HCT116 (cell line): ENCODE data around the gene CSTF3. TPM values are rescaled to one million over a fixed set of nuclear protein-coding genes. Genes with fewer than 3 reads are reported as not detected.

ENCODE experiments used
- ATAC-seq: fragments of 200-7000 bp; cut with Tn5 transposase; 2 replicates; pipeline ENCODE4 v1.9.1; 2020; ENCODE audit warnings: mild to moderate bottlenecking, moderate library complexity
- BruUV-seq: library from RNA; stranded (reverse); fragments of 400-500 nt; replicated peaks from 2 replicates; lab custom pipeline; 2021; lab: Mats Ljungman, UMichigan
- CTCF ChIA-PET: fragments of 300-600 bp; sonication (Branson Sonifier 250); formaldehyde crosslinking; loops from one replicate; lab custom pipeline; 2021; ENCODE audit warnings: antibody characterized with exemption; lab: Charles Lee
- POLR2A ChIA-PET: fragments of 300-600, 350-600 bp; sonication (Branson Sonifier 250); formaldehyde crosslinking; loops from one replicate; lab custom pipeline; 2021; ENCODE audit warnings: antibody characterized with exemption; lab: Charles Lee
- RAD21 ChIA-PET, 2 experiments: fragments of 300-600 bp; sonication (Branson Sonifier 250); formaldehyde crosslinking; loops; one replicate each; lab custom pipeline; 2023; ENCODE audit warnings: low total read pairs in 2 of 2; ENCODE audit not compliant: uncharacterized antibody in 2 of 2, unreplicated experiment in 2 of 2, low non-redundant PET in 1 of 2; lab: Charles Lee
- DNase-seq: peaks from one replicate; pipeline ENCODE4 v3.0.0-alpha.2; 2010; ENCODE audit warnings: low read depth, low spot score
- H2AFZ ChIP-seq: fragments of 200-600 bp; shearing (Covaris generic), sonication (generic); 2 replicates; pipeline ENCODE4 v1.6.1; 2017; ENCODE audit warnings: low read depth, mixed run types, mixed read lengths, antibody characterized with exemption, low read length; ENCODE audit not compliant: poor library complexity, severe bottlenecking
- H3K27ac ChIP-seq: 2 replicates; pipeline ENCODE4 v1.5.1; 2012; ENCODE audit warnings: low read depth, low read length
- H3K27me3 ChIP-seq: fragments of 200-600 bp; sonication (generic); 2 replicates; pipeline ENCODE4 v1.6.1; 2016; ENCODE audit warnings: mixed run types, low read length, mixed read lengths; ENCODE audit not compliant: insufficient read depth
- H3K36me3 ChIP-seq, 2 experiments: fragments of 200-500 bp in 1 of 2; fragments of 200-600 bp in 1 of 2; sonication (Bioruptor generic) in 1 of 2; sonication (generic) in 1 of 2; 2 replicates each; pipeline versions ENCODE4 v1.5.1 to v1.6.1; 2014 to 2016; ENCODE audit warnings: low read length in 2 of 2, inconsistent platforms in 1 of 2, mixed read lengths in 1 of 2, mixed run types in 1 of 2; ENCODE audit not compliant: insufficient read depth in 2 of 2, control insufficient read depth in 1 of 2
- H3K4me1 ChIP-seq, 2 experiments: fragments of 200-600 bp in 1 of 2; sonication (generic) in 1 of 2; 2 replicates each; pipeline versions ENCODE4 v1.5.1 to v1.6.1; 2012 to 2017; ENCODE audit warnings: low read length in 2 of 2, inconsistent platforms in 1 of 2, mild to moderate bottlenecking in 1 of 2, mixed read lengths in 1 of 2, mixed run types in 1 of 2, moderate library complexity in 1 of 2; ENCODE audit not compliant: insufficient read depth in 2 of 2, control insufficient read depth in 1 of 2
- H3K4me2 ChIP-seq: fragments of 200-600 bp; sonication (generic); 2 replicates; pipeline ENCODE4 v1.6.1; 2017; ENCODE audit warnings: mixed run types, low read length, mixed read lengths
- H3K4me3 ChIP-seq, 2 experiments: fragments of 200-600 bp in 1 of 2; sonication (generic) in 1 of 2; replicated peaks in 1 of 2; 2 replicates each; pipeline ENCODE4 v1.5.1; 2011 to 2016; ENCODE audit warnings: low read length in 2 of 2, control low read depth in 1 of 2, low read depth in 1 of 2, mild to moderate bottlenecking in 1 of 2, mixed read lengths in 1 of 2, mixed run types in 1 of 2
- H3K79me2 ChIP-seq: fragments of 200-600 bp; sonication (generic); 2 replicates; pipeline ENCODE4 v1.6.1; 2017; ENCODE audit warnings: mild to moderate bottlenecking, mixed run types, low read length, moderate library complexity, mixed read lengths; ENCODE audit not compliant: insufficient read depth
- H3K9ac ChIP-seq: fragments of 200-600 bp; sonication (generic); 2 replicates; pipeline ENCODE4 v1.6.1; 2016; ENCODE audit warnings: low read length, mixed read lengths
- H3K9me2 ChIP-seq: fragments of 200-600 bp; sonication (generic), shearing (Covaris generic); 2 replicates; pipeline ENCODE4 v1.6.1; 2017; ENCODE audit warnings: mixed run types, mild to moderate bottlenecking, moderate library complexity; ENCODE audit not compliant: insufficient read depth
- H3K9me3 ChIP-seq, 2 experiments: fragments of 200-500 bp in 1 of 2; fragments of 200-600 bp in 1 of 2; sonication (Bioruptor generic) in 1 of 2; sonication (generic) in 1 of 2; 2 replicates each; pipeline ENCODE4 v1.6.1; 2014 to 2017; ENCODE audit warnings: low read length in 2 of 2, mixed read lengths in 2 of 2, inconsistent platforms in 1 of 2, low read depth in 1 of 2, mild to moderate bottlenecking in 1 of 2, mixed run types in 1 of 2, moderate library complexity in 1 of 2; ENCODE audit not compliant: control insufficient read depth in 1 of 2, insufficient read depth in 1 of 2
- H4K20me1 ChIP-seq: fragments of 200-600 bp; sonication (generic), shearing (Covaris generic); 2 replicates; pipeline ENCODE4 v1.6.1; 2017; ENCODE audit warnings: mixed run types, mild to moderate bottlenecking, moderate library complexity; ENCODE audit not compliant: insufficient read depth
- CBX3 ChIP-seq: IDR thresholded peaks from 2 replicates; pipeline ENCODE4 v1.6.1; 2012; ENCODE audit warnings: low read depth
- CEBPB ChIP-seq: IDR thresholded peaks from 2 replicates; pipeline ENCODE4 v1.6.1; 2012; ENCODE audit warnings: low read depth
- EGR1 ChIP-seq: IDR thresholded peaks from 2 replicates; pipeline ENCODE4 v1.6.1; 2012; ENCODE audit warnings: low read depth
- EZH2 ChIP-seq: fragments of 200-600 bp; sonication (generic); IDR thresholded peaks from 2 replicates; pipeline ENCODE4 v1.6.1; 2017; ENCODE audit warnings: antibody characterized with exemption, mixed run types
- EZH2phosphoT487 ChIP-seq: fragments of 200-600 bp; IDR thresholded peaks from 2 replicates; pipeline ENCODE4 v1.6.1; 2018; ENCODE audit warnings: antibody characterized with exemption, borderline replicate concordance
- JUND ChIP-seq: IDR thresholded peaks from 2 replicates; pipeline ENCODE4 v1.6.1; 2012
- MAX ChIP-seq: IDR thresholded peaks from 2 replicates; pipeline ENCODE4 v1.6.1; 2012
- POLR2A ChIP-seq: IDR thresholded peaks from 2 replicates; pipeline ENCODE4 v1.7.0; 2011; ENCODE audit warnings: borderline replicate concordance; ENCODE audit not compliant: insufficient read depth, insufficient read length; ENCODE audit errors: extremely low read depth
- POLR2AphosphoS5 ChIP-seq: IDR thresholded peaks from 2 replicates; pipeline ENCODE4 v1.6.1; 2011; ENCODE audit warnings: mild to moderate bottlenecking, low read depth, low read length, moderate library complexity
- RAD21 ChIP-seq: IDR thresholded peaks from 2 replicates; pipeline ENCODE4 v1.6.1; 2012; ENCODE audit warnings: low read depth, mild to moderate bottlenecking
- SP1 ChIP-seq: IDR thresholded peaks from 2 replicates; pipeline ENCODE4 v1.6.1; 2012; ENCODE audit warnings: low read depth
- SRF ChIP-seq: IDR thresholded peaks from 2 replicates; pipeline ENCODE4 v1.6.1; 2012; ENCODE audit warnings: low read depth
- TCF7L2 ChIP-seq: IDR thresholded peaks from 2 replicates; pipeline ENCODE4 v1.7.0; 2011; ENCODE audit warnings: borderline replicate concordance, inconsistent platforms; ENCODE audit not compliant: insufficient read depth, insufficient read length; ENCODE audit errors: extremely low read depth
- ZFX ChIP-seq: fragments of 450-650 bp; IDR thresholded peaks from 2 replicates; pipeline ENCODE4 v1.6.1; 2017
- intact Hi-C: fragments of 100-400 bp; cut with micrococcal nuclease; formaldehyde crosslinking; loops from 2 replicates; pipeline ENCODE4 v1.10.0; 2022
- total RNA-seq: library from RNA; stranded (reverse); gene quantifications from one replicate; pipeline ENCODE4 v1.2.1, GENCODE V29; 2021; ENCODE audit not compliant: unreplicated experiment
- TF ChIP-seq, protein P1 (sequence below): IDR thresholded peaks from 2 replicates; pipeline ENCODE4 v1.6.1; 2012
- TF ChIP-seq, protein P2 (sequence below): IDR thresholded peaks from 2 replicates; pipeline ENCODE4 v1.6.1; 2012; ENCODE audit warnings: low read depth

CSTF3 gene
- total RNA-seq, 1 experiment from 2014 or later, result 39.3 TPM

- ChIA-PET CTCF (interaction anchor here (1.5 kb wide), 1 partner anchor 8 kb away, joined by 6 read pairs; no protein-coding TSS in a partner anchor), RAD21 (interaction anchor here in 1 of 2 experiments (0.5 kb wide), 1 partner anchor 197 kb away, joined by 3 read pairs; no protein-coding TSS in a partner anchor), POLR2A (no interaction called here)
- H3K27me3 ChIP-seq, result no peaks in the 10 kb centered on the region
- no peaks in the 10 kb centered on the region for H3K9me3 ChIP-seq
- intact Hi-C loops, result loop anchor here (5.0 to 10.0 kb wide), 4 partner anchors 194 to 354 kb away; no protein-coding TSS in a partner anchor
- no peak overlapping the region for H3K27ac ChIP-seq
- no peaks in the 10 kb centered on the region; a peak in 1 of 4 replicates for H3K36me3 ChIP-seq
- no peaks in the 10 kb centered on the region for H4K20me1 ChIP-seq
- no peak overlapping the region for H3K4me3 ChIP-seq
- H2AFZ ChIP-seq, result no peak overlapping the region
- H3K79me2 ChIP-seq, result no peaks in the 10 kb centered on the region
- TF ChIP-seq POLR2AphosphoS5, result no peak
- TF ChIP-seq EGR1, result no peak
- no peak for TF ChIP-seq EZH2phosphoT487
- no peak for TF ChIP-seq JUND
- no peak for TF ChIP-seq EZH2
- no peak for TF ChIP-seq CBX3
- TF ChIP-seq SP1, result no peak
- TF ChIP-seq RAD21, result no peak
- TF ChIP-seq TCF7L2, result no peak
- no peak for TF ChIP-seq MAX
- TF ChIP-seq, protein P1, sequence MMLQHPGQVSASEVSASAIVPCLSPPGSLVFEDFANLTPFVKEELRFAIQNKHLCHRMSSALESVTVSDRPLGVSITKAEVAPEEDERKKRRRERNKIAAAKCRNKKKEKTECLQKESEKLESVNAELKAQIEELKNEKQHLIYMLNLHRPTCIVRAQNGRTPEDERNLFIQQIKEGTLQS, result no peak
- TF ChIP-seq POLR2A, result no peak
- no peak for TF ChIP-seq CEBPB
- TF ChIP-seq, protein P2, sequence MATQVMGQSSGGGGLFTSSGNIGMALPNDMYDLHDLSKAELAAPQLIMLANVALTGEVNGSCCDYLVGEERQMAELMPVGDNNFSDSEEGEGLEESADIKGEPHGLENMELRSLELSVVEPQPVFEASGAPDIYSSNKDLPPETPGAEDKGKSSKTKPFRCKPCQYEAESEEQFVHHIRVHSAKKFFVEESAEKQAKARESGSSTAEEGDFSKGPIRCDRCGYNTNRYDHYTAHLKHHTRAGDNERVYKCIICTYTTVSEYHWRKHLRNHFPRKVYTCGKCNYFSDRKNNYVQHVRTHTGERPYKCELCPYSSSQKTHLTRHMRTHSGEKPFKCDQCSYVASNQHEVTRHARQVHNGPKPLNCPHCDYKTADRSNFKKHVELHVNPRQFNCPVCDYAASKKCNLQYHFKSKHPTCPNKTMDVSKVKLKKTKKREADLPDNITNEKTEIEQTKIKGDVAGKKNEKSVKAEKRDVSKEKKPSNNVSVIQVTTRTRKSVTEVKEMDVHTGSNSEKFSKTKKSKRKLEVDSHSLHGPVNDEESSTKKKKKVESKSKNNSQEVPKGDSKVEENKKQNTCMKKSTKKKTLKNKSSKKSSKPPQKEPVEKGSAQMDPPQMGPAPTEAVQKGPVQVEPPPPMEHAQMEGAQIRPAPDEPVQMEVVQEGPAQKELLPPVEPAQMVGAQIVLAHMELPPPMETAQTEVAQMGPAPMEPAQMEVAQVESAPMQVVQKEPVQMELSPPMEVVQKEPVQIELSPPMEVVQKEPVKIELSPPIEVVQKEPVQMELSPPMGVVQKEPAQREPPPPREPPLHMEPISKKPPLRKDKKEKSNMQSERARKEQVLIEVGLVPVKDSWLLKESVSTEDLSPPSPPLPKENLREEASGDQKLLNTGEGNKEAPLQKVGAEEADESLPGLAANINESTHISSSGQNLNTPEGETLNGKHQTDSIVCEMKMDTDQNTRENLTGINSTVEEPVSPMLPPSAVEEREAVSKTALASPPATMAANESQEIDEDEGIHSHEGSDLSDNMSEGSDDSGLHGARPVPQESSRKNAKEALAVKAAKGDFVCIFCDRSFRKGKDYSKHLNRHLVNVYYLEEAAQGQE, result no peak
- TF ChIP-seq SRF, result no peak
- no peak for TF ChIP-seq ZFX
- ATAC-seq (no peak), DNase-seq (no peak)
- no TSS peak for BruUV-seq
- no peak overlapping the region for H3K4me2 ChIP-seq
- H3K9ac ChIP-seq, result no peak overlapping the region
- H3K9me2 ChIP-seq, result no peaks in the 10 kb centered on the region
- H3K4me1 ChIP-seq, result no peaks in the 10 kb centered on the region
These were observed 92.5 kb downstream of the CSTF3 start for GRCh38 chr11:33068611-33069340.
